Islet of Langerhans (tissue), 1 donor: ENCODE results near the gene NUB1.

Experiments
- FAIRE-seq: peaks from one replicate; lab custom pipeline; 2011; peaks lifted over from hg19 to GRCh38; lab: Jason Lieb, UNC

NUB1 gene

DNA sequence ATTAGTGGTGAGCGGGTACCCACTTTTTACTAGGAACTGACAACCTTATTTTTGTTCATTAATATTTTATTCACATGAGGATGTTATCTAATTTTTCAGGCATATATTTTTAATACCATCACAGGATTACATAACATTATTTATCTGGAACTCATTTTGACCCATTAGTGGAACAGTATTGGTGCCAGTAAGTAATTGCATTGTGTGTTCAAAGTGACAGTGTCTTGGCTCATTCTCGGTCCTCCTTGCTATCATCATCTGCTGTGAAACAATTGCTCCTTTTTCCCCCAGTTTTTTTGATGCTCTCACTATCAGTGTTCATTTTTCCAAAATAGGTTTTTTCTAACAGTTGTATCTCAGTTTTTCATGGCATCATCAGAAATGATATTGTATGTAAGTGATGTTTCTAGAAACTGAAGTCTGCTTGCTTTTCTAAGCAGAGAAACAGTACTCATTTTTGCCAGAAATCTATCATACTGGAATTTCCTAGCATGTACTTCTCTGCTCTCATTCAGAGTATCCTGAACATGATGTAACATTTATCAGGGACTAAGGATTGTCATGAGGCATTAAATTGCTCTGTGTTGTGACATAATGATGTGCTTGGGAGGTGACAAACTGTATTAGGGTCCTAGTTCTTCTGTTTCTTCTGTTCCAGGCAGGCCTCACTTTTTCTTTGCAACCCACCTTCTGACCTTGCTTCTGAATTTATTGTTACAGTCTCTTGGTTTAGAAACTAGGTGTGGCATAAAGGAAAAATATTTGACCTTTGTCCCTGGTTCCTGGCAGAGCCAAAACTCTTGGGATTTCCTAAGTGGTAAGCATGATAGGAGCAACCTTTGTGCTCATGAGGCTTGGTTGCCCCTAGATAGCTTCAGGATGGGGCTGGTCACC, 4.2 kb downstream of the NUB1 start:
- no peak for FAIRE-seq

DNA sequence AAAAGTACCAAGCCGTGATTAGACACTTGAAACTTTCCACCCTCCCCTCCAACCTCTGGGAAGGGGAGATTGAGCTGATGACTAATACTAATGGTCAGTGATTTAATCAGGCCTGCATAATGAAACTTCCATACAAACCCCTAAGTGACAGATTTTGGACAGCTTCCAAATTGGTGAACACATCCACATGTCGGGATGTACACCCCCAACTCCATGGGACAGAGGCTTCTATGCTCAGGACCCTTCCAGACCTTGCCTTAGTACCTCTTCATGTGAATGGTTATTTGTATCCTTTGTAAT, 4.8 kb downstream of the NUB1 start:
- FAIRE-seq: no peak

DNA sequence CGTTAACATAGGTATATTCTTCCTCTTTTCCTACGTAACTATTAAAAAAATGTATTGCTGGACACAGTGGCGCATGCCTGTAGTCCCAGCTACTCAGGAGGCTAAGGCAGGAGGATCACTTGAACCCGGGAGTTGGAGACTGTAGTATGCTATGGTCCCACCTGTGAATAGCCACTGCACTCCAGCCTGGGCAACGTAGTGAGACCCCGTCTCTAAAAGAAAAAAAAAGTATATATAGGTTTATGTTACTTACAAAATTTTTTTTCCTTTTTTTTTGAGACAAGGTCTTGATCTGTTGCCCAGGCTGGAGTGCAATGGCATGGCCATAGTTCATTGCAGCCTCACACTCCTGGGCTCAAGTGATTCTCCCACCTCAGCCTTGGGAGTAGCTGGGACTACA, 5.6 kb downstream of the NUB1 start:
- no peak for FAIRE-seq

DNA sequence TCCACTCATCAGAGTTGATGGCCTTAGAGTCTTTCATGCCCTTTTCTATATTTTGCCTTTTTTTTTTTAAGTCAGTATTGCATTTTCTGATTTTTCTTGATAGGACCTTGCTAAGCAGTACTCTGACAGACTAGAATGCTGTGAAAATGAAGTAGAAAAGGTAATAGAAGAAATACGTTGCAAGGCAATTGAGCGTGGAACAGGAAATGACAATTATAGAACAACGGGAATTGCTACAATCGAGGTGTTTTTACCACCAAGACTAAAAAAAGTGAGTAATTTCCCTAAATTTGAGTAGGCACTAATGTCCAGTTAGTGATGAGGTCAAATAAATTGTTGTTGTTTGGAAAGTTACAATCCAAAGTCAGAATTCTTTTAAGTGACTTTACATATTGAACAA, 7.4 kb downstream of the NUB1 start:
- FAIRE-seq: no peak

DNA sequence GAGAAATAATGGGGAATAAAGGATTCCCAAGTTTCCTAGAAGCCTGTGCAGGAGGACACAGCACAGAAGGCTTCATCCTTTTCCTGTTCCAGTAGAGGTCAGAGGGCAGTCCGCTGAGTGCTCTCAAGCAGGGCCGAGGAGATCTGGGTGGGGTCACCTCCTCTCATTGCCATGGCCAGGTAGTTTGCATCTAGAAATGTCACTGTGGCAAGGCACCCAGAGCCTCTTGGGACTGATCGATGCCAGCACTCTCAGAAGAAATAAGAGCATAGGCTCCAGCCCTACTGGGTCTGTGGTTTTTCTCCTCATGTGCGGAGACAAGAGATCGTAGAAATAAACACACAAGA, 7.9 kb downstream of the NUB1 start:
- no peak for FAIRE-seq

DNA sequence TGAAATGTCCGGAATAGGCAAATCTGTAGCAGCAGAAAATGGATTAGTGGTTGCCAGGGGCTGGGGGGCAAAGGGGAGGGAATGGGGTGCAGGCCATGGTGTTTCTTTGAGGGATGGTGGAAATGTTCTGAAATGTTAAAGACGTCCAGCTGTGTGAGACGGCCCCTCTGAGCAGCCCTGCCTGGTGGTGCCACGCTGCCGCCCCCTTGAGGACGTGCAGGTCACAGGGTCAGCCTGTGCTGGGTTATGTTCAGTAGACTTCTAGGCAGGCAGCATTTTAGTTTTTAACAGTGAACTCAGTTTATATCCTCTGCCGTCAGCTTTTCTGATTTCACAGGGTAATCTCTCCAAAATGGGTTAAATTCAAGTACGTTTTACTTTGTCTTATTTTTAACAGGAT, 9.4 kb downstream of the NUB1 start:
- FAIRE-seq: no peak

DNA sequence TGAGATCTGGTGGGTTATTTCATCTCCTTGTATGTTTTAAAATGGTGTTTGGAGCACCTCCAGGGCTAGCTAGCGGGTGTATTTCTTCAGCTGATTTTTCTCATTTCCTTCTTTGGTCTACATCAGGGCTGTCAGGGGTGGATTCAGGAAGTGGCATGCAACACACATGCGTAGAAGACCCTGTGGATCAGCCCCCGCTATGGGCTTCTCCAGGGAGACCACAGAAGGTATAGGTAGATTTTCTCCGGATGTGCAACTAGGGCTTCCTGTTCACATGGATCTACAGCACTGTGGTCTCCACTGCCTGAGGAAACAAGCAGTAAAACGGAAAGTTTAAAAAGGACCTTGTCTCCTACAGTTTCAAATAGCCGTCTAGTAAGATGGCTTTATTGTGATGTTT, 10.4 kb downstream of the NUB1 start:
- no peak for FAIRE-seq

DNA sequence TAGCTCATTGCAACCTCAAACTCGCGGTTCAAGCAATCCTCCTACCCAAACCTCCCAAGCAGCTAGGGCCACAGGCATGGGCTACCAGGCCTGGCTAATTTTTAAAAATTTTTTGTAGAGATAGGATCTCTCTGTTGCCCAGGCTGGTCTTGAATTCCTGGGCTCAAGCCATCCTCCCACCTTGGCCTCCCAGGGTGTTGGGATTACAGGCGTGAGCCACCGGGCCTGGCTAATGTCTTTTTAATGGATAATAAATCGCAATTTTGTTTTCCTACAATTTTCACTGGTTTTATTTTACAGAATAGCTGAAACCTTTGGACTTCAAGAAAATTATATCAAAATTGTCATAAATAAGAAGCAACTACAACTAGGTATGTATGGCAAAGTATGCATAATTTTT, 10.9 kb downstream of the NUB1 start:
- no peak for FAIRE-seq

DNA sequence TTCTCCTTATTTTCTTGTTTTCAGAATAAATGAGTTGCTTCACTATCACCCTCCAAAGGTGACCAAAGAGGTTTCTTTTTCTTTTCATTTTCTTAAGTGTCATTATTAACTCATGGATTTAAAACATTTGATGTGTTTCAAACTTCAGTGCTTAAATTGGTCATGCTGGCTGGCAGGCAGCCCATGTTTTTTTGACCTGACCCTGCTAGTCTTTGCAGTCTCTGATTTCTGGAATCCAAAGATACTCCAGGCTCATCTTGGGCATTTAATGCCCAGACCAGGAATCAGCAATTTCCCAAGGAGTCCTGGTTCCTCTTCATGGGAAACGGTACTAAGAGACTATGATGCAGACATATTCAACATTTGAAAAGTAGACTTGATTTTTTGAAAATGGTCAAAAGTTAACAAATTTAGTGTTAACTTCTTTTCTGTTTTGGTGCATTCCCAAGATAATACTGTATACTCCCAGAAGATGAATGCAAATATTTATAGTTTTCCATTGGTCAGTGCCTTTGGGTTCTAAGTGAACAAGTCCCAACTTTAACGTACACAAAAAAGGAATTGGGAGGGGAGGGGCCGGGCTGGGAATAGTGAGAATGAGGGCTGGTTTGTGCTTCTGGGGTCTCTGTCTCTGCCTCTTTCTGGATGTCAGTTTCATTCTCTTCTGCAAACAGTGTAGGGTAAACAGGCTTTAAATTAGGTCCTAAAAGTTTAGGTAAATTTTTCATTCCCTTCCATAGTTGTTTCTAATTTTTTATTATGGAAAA, 19.8 kb downstream of the NUB1 start:
- no peak for FAIRE-seq

DNA sequence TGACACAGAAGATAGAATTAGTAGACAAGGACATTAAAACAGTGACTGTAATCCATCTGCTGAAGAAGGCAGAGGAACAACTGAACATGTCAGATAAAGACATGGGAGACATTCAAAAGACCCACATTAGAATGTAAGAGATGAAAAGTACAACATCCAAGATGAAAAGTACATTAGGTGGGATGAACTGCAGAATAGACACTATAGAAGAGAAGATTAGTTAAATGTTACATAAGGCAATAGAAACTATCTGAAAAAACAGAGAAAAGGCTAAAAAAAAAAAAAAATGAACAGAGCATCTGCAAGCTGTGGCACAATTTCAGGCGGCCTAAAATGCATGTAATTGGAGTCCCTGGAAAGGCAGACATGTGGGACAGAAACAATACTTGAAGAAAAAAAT, 21.6 kb downstream of the NUB1 start:
- FAIRE-seq: no peak

DNA sequence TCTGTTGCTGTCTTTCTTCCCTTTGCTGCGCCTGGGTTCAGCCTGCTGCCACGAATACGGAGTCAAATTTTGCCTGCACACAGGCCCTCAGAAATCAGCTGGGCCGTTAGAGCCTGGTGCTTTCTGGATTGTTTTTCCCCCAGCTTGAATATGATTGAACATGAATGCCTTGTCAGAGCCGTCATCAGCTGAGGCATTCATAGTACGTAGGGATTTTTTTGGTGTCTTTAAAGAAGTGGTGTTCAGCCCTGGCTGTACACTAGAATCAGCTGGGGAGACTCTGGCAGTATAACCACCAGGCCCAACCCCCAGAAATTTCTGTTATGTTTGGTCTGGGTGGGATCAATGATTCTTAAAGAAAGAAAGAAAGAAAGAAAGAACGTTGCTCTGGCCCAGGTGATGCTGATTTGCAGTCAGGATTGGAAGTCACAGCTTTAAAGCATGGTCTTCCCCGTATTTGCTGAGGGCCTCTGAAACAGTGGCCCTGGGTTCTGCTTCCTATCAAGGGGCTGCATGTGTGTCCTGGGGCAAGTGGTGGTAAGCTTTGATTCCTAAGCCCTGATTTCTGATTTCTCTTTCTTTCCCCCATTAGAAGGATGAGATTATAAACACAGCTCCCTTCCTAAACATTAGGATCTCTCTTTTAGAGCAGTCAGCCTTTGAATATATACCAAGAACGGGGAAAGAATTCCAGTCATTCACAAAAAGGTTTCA, 24.7 kb downstream of the NUB1 start:
- no peak for FAIRE-seq

DNA sequence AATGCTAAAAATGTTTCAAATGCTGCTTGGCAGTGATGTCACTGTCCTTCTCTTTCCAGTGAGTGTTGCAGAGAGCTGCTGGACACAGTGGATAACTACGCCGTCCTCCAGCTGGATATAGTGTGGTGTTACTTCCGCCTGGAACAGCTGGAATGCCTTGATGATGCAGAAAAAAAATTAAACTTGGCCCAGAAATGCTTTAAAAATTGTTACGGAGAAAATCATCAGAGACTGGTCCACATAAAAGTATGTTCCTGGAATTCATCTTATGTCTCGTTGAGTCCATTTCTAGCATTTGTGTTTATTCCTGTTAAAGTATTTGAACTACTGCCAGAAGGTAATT, 25.2 kb downstream of the NUB1 start:
- FAIRE-seq: no peak

DNA sequence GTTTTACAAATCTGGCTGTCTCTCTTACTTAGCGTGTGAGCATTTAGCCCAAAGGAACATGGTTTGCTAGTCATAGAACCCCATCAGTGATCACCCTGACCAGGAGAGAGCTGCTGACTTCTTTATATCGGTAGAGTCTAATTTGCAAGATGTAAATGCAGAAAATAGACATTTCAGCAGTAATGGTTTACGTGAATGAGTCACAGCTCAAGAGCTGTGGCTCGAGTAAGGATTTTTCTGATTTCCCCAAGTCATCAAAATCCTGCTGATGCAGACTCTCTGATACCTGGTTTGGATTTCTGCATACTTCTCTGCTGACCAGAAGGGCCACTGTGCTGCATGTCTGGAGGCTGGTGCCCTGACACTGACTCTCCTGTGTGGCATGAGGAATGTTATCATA, 25.7 kb downstream of the NUB1 start:
- FAIRE-seq: no peak

DNA sequence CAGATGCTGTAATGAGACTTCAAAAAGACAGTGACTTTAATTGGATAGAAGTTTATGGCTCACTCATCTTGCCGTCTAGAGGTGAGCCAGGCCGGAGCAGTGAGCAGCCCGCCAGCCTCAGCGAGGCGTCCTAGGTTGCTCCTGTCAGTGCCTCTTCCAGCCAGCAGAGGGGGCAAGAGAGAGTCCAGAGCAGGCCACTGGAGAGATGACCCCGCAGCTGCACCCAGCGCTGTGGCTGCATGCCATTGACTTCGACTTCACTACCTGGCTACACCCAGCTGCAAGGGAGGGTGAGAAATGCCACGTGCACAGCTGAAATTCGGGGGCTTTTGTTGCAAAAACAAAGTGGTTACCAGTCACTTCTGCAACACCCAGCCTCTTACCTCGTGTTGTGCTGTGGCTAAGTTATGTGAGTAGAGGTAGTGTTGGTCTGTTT, 26.5 kb downstream of the NUB1 start:
- FAIRE-seq: no peak

DNA sequence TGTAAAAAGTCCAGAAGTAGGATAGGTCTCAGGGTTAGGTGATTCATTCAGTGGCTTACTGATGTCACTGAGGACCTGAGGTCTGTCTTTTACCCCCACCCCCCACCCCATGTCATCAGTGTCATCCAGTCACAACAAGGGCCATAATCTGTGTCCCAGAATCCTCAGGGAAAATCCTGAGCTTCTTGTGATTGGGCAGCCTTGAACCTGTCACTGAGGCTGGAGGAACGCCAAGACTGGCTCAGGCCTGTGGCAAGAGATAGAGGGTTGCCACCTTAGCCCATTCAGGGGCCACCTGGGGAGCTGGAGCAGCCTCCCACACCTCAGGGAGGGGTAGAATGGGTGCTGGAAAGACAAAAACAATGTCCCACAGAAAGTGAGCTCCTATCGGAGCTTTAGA, 29.7 kb downstream of the NUB1 start:
- no peak for FAIRE-seq

DNA sequence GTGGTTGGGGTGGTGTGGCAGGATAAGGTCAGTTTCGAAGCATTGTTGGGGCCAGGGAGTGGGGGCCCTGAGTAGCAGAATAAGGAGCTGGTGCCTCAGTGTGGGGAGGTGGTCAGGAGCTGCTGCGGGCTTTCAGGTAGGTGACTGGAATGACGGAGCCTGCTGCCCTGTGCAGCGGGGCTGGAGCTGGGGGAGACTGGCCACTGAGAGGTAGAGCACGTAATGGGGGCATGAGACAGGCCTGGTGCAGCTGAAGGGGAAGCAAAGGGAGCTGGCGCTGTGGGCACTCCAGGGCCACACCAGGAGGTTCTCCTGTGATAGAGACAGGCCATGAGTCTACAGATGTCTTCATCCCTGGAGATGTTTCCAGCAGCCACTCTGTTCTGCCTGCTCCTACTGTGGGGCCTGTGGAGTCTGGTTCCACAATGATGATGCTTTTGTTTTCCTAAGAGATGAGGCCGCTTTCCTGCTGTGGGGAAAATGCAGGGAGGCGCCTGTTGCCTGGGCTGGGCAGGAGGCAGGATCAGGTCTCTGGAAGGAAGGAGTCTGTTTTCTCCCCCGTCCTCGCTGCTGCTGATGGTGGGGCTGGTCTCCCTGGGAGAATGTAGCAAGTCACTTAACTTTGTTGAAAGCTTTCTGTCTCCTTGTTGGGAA, 31.1 kb downstream of the NUB1 start:
- FAIRE-seq: no peak

DNA sequence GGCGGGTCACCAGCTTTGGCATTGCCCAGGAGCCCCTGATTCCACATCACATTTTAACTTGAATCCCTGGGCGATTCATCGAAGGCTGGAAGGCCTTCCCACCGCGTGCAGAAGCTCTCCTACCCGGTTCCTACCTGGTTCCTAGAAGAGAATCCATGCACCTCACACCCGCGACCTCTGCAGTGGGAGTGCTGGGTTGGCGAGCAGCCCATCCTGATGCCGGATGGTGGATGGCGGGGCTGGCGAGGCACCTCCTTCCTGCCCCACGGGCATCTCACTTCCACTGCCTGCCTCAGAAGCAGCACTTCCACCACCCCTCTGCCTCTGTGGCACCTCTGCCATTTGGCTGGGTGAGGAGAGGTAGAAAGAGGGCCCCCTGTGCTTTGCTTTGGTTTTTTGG, 32.0 kb downstream of the NUB1 start:
- FAIRE-seq: no peak

DNA sequence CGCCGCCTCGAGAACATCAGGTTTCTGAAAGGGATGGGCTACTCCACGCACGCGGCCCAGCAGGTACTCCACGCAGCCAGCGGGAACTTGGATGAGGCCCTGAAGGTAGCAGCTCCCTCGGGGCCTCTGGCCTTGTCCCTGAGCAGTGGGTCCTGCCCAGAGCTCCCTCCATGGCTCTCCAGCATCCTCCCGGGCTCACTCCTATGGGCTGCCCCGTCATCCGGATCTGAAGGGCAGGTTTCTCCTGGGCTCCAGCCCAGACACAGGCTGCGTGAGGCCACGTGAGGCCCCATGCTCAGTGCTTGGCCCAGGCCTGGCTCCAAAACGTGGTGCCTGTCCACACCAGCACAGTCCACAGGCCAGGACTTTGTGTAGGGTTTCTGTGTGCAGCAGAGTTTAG, 32.5 kb downstream of the NUB1 start:
- no peak for FAIRE-seq

DNA sequence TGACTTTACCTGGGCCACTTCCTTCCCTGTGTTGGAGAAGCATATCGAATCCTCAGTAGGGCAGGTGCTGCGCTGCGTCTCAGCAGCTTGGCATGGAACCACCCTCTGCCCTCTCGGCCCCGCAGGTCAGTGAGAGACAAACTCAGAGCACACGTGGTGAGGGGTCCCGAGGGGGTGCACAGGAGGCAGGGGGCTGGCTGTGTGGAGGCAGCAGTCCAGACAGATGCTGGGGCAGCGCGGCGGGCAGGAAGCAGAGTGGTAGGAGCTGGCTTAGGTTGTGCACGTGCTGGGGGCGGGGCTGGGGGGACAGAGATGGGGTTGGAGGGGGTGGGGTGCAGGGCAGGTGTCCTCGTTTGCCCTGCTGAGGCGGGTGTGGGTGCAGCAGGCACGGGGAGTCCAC, 33.1 kb downstream of the NUB1 start:
- no peak for FAIRE-seq

DNA sequence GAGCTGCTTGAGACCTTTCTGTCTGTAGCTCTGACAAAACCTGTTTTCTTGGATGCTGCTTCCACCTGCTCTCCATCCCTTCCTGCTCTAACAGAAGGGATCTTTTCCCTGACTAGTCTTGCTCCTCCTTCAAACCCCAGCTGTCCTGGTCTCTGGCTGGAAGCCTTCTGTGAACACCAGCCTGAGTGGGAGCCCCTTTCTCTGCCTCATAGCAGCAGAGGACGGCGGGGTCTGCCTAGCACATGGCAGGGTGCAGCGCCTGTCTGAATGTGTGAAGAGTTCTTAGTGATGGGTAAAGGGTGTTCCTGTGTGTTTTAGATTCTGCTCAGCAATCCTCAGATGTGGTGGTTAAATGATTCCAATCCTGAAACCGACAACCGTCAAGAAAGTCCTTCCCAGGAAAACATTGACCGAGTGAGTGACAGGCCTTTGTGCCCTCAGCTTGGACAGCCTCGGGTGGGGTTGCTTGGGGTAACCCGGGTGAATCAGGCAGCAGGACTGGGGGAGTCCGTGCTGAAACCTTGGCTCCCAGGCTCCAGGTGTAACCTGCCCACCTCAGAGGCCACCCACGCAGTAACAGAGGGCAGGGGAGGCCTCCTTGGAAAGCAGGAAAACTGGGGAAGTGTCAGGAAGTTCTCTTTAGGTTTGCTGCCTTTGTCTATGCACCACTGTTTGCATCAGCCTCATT, 34.1 kb downstream of the NUB1 start:
- no peak for FAIRE-seq

DNA sequence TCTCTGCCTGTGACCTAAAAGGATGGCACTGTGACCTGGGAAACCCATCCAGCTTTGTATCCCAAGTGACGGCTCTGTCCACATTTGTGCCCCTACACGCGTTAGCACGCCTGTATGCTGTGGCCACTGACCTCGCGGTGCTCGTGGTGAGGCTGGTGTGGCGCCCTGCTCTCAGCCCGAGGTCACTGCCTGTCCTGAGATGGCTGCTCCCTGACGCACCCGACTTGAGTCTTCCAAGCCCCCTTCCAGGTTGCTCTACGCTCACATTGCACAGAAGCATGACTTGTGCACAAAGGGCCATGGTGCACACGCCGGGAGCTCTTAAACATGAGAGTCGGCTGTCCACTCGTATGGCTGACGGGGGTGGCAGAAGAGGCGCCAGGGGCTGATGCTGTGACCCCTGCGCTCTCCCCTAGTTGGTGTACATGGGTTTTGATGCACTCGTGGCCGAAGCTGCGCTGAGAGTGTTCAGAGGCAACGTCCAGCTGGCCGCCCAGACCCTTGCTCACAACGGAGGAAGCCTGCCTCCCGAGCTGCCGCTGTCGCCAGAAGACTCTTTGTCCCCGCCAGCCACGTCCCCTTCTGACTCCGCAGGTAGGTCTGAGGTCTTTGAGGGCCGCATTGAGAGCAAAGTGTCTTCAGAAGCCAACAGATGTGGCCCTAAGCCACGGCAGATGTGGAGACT, 34.7 kb downstream of the NUB1 start:
- FAIRE-seq: no peak

DNA sequence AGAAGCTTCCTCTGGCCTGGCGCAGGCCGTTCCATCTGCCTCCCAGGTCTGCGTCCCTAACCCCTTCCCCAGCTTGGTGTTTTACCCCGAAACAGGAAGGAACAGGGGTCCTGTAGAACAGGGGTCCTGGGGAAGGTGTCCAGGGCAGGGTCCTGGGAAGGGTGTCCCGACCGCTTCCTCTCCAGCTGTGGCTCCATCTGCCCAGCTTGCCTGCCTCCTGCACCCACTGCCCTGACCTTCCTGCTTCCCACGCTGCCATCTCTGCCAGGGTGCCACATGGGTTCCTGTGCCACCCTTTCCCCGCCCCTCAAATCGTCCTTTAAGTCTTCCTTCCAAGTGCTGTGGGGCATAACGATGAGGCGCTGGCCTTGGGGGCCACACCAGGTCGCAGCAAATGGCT, 35.8 kb downstream of the NUB1 start:
- no peak for FAIRE-seq
